GM12892 (cell line): Measurements from ENCODE around the gene ZDHHC17.

Source experiments
- POLR2A ChIP-seq: IDR thresholded peaks from 2 replicates; pipeline ENCODE4 v1.6.1; 2011; ENCODE audit warnings: low read depth, low read length, control low read depth
- POLR2AphosphoS5 ChIP-seq: IDR thresholded peaks from 2 replicates; pipeline ENCODE4 v1.6.1; 2011; ENCODE audit warnings: low read depth, low read length, control low read depth
- TAF1 ChIP-seq: IDR thresholded peaks from 2 replicates; pipeline ENCODE4 v1.6.1; 2011; ENCODE audit warnings: low read depth, mild to moderate bottlenecking, control low read depth, low read length, borderline replicate concordance

DNA sequence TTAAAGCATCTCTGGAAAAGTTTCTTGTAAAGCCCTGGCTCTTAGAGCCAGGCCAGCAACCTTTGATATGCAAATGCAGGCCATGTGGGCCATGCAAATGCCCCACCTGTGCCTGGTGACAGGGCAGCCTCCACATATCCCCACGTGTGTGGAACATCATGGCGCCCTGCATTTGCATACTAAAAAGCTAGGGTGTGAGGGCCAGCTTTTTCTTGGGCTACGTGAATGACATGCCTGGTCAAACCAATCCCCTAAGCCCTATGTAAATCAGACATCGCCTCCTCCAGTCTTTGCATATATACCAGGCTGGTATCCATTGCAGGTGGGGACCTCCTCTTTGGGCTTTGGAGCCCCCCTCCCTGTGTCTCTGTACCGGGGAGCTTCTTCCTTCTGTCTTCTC lies 108.5 kb downstream of the ZDHHC17 start:
- TF ChIP-seq POLR2A (no peak), POLR2AphosphoS5 (no peak), TAF1 (no peak)
